Hepatocyte (in vitro differentiated cells): ENCODE results near the gene PKDREJ. TPM values are rescaled to one million over a fixed set of nuclear protein-coding genes. Genes with fewer than 3 reads are reported as not detected.
A peak's percentile ranks its signal among the peaks of the same experiment; 100 is the strongest.
"Not testable (repeated sequence)": the region's sequence is repeated elsewhere in the genome, so short reads cannot be mapped to it uniquely, and the experiment has no call there.

Experiments
- DNase-seq: peaks from one replicate; pipeline ENCODE4 v3.0.0-alpha.2; 2016; ENCODE audit warnings: low spot score
- H2AFZ ChIP-seq: fragments of 200-600 bp; sonication (generic); 2 replicates; pipeline ENCODE4 v1.6.0; 2016; ENCODE audit warnings: antibody characterized with exemption, mild to moderate bottlenecking
- H3K27ac ChIP-seq: fragments of 200-600 bp; sonication (generic); 2 replicates; pipeline ENCODE4 v1.5.1; 2016; ENCODE audit warnings: mild to moderate bottlenecking
- H3K27me3 ChIP-seq: fragments of 200-600 bp; sonication (generic); 2 replicates; pipeline ENCODE4 v1.6.1; 2016
- H3K36me3 ChIP-seq: fragments of 200-600 bp; sonication (generic); replicated peaks from 2 replicates; pipeline ENCODE4 v1.5.1; 2016; ENCODE audit warnings: low read depth; ENCODE audit not compliant: insufficient read depth
- H3K4me1 ChIP-seq: fragments of 200-600 bp; sonication (generic); 2 replicates; pipeline ENCODE4 v1.5.1; 2016; ENCODE audit warnings: mild to moderate bottlenecking, moderate library complexity; ENCODE audit not compliant: insufficient read depth
- H3K4me2 ChIP-seq: fragments of 200-600 bp; sonication (generic); 2 replicates; pipeline ENCODE4 v1.6.0; 2016
- H3K4me3 ChIP-seq: fragments of 200-600 bp; sonication (generic); 2 replicates; pipeline ENCODE4 v1.5.1; 2016; ENCODE audit warnings: mild to moderate bottlenecking
- H3K79me2 ChIP-seq: fragments of 200-600 bp; sonication (generic); 2 replicates; pipeline ENCODE4 v1.6.0; 2017; ENCODE audit warnings: mild to moderate bottlenecking
- H3K9me2 ChIP-seq: fragments of 200-600 bp; sonication (generic); replicated peaks from 2 replicates; pipeline ENCODE4 v1.6.0; 2017; ENCODE audit warnings: mild to moderate bottlenecking; ENCODE audit not compliant: insufficient read depth
- H3K9me3 ChIP-seq: fragments of 200-600 bp; sonication (generic); 2 replicates; pipeline ENCODE4 v1.5.1; 2016; ENCODE audit warnings: low read depth, mild to moderate bottlenecking
- H4K20me1 ChIP-seq: fragments of 200-600 bp; sonication (generic); 2 replicates; pipeline ENCODE4 v1.6.0; 2016; ENCODE audit warnings: mild to moderate bottlenecking; ENCODE audit not compliant: insufficient read depth, poor library complexity, severe bottlenecking
- CTCF ChIP-seq: fragments of 200-600 bp; sonication (generic); IDR thresholded peaks from 2 replicates; pipeline ENCODE4 v1.5.1; 2016; ENCODE audit warnings: antibody characterized with exemption, mild to moderate bottlenecking; ENCODE audit not compliant: poor library complexity
- EZH2 ChIP-seq: fragments of 200-600 bp; sonication (generic); IDR thresholded peaks from 2 replicates; pipeline ENCODE4 v1.6.1; 2016; ENCODE audit warnings: antibody characterized with exemption, mild to moderate bottlenecking, borderline replicate concordance
- EZH2phosphoT487 ChIP-seq: fragments of 200-600 bp; sonication (generic); IDR thresholded peaks from one replicate; pipeline ENCODE4 v1.6.1; 2018; ENCODE audit warnings: antibody characterized with exemption, mild to moderate bottlenecking, low read depth, moderate library complexity; ENCODE audit not compliant: unreplicated experiment, severe bottlenecking
- WGBS: methylation state at CpG from one replicate; pipeline ENCODE4 v1.1.6; 2016; ENCODE audit warnings: low lambda C conversion rate; ENCODE audit errors: missing lambda C conversion rate; 5-methylcytosine and 5-hydroxymethylcytosine counted together
- polyA plus RNA-seq: library from polyadenylated mRNA; unstranded; fragments of >200 nt; fragmentation: Nextera tagmentation; extraction: Ambion mirVana; gene quantifications from 2 replicates; pipeline ENCODE4 v1.2.1, GENCODE V29; 2016
- total RNA-seq: library from RNA; depleted of rRNA; stranded (reverse); fragments of >200 nt; gene quantifications from 2 replicates; pipeline ENCODE4 v1.2.3, GENCODE V29; 2014

Gene PKDREJ
- total RNA-seq (0.16 TPM in 1 of 2 replicates, not detected in the other), polyA plus RNA-seq (0.16 TPM in 1 of 2 replicates, not detected in the other)

- H3K27me3 ChIP-seq, result peaks cover 27% of the 10 kb centered on the region
- H3K4me2 ChIP-seq, result peak within 1 kb of the TSS; percentile 59
- peak within 1 kb of the TSS; percentile 15 for H3K27ac ChIP-seq
- WGBS, result 80% methylated on average over 1 of the region's 30 CpGs
- no peaks in the 10 kb centered on the region for H3K36me3 ChIP-seq
- H3K79me2 ChIP-seq, result peaks cover 3% of the 10 kb centered on the region
- H3K4me3 ChIP-seq, result no peak within 1 kb of the TSS
- H4K20me1 ChIP-seq, result no peaks in the 10 kb centered on the region
- H3K4me1 ChIP-seq, result peaks cover 4% of the 10 kb centered on the region
- no peaks in the 10 kb centered on the region for H3K9me2 ChIP-seq
- H2AFZ ChIP-seq, result no peak within 1 kb of the TSS
- no peaks in the 10 kb centered on the region for H3K9me3 ChIP-seq
- DNase-seq, result no peak
- TF ChIP-seq EZH2phosphoT487 (no peak), EZH2 (no peak), CTCF (no peak)
Observed at GRCh38 chr22:46263216-46263590, at the start of gene PKDREJ. Gene PKDREJ, minus strand, starts transcription at chr22:46263343. Its CDS starts 21 bp downstream, at chr22:46263322.

DNA sequence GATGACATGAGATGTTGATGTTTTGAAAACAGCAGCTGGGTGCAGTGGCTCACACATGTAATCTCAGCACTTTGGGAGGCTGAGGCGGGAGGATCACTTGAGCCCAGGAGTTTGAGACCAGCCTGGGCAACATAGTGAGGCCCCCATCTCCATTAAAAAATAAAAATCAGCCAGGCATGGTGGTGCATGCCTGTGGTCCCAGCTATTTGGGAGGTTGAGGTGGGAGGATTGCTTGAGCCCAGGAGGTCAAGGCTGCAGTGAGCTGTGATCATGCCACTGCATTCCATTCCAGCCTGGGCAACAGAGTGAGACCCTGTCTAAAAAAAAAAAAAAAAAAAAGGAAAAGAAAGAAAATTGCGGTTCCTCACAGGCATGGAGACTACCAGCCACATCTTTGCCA is 49.7 kb upstream of the PKDREJ start:
- DNase-seq, H3K4me1 ChIP-seq, H4K20me1 ChIP-seq, H3K27ac ChIP-seq, H2AFZ ChIP-seq, H3K4me3 ChIP-seq, H3K27me3 ChIP-seq, H3K9me2 ChIP-seq, H3K36me3 ChIP-seq, H3K4me2 ChIP-seq, H3K9me3 ChIP-seq, H3K79me2 ChIP-seq: not testable (repeated sequence)
- 100% methylated on average over 2 of the region's 2 CpGs for WGBS

DNA sequence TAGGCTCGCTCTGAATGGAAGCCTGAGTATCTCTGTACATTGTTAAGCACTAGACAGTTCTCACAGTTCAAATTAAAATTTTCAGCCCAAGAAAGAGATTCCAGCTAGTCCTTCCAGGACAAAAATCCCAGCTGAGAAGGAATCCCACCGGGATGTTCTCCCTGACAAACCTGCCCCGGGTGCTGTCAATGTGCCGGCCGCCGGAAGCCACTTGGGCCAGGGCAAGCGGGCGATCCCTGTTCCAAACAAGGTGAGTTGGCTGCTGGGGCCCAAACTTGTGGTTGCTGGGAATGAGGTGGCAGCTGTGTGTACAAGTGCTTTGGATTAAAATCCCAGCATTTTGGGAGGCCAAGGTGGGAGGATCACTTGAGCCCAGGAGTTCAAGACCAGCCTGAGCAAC is 48.9 kb upstream of the PKDREJ start:
- no peaks in the 10 kb centered on the region for H3K4me1 ChIP-seq
- 100% methylated on average over 8 of the region's 8 CpGs for WGBS
- no peaks in the 10 kb centered on the region for H3K9me2 ChIP-seq
- H3K27ac ChIP-seq, result no peak overlapping the region
- H3K36me3 ChIP-seq, result no peaks in the 10 kb centered on the region
- no peak overlapping the region for H3K4me3 ChIP-seq
- no peak overlapping the region for H2AFZ ChIP-seq
- H3K27me3 ChIP-seq, result no peaks in the 10 kb centered on the region
- TF ChIP-seq CTCF, result no peak
- TF ChIP-seq EZH2, result no peak
- no peak for TF ChIP-seq EZH2phosphoT487
- H3K4me2 ChIP-seq, result no peak overlapping the region
- no peak for DNase-seq
- H3K79me2 ChIP-seq, result peaks cover 8% of the 10 kb centered on the region
- H4K20me1 ChIP-seq, result no peaks in the 10 kb centered on the region
- no peaks in the 10 kb centered on the region for H3K9me3 ChIP-seq

GRCh38 chr22:46309526-46310085 is 46.5 kb upstream of the PKDREJ start:
- Histone ChIP-seq H3K9me2 (no peaks in the 10 kb centered on the region), H3K27me3 (no peaks in the 10 kb centered on the region)
- DNase-seq, result no peak

More at GRCh38 chr22:46309526-46310085, 46.5 kb upstream of the PKDREJ start:
- no peak overlapping the region for H2AFZ ChIP-seq
- no peaks in the 10 kb centered on the region for H3K4me1 ChIP-seq
- H3K9me3 ChIP-seq, result no peaks in the 10 kb centered on the region
- H3K36me3 ChIP-seq, result no peaks in the 10 kb centered on the region
- H3K27ac ChIP-seq, result no peak overlapping the region
- peaks cover 31% of the 10 kb centered on the region for H3K79me2 ChIP-seq
- no peaks in the 10 kb centered on the region for H4K20me1 ChIP-seq
- TF ChIP-seq CTCF (no peak), EZH2phosphoT487 (no peak), EZH2 (no peak)
- WGBS, result 97% methylated on average over 15 of the region's 15 CpGs
- no peak overlapping the region for H3K4me2 ChIP-seq
- no peak overlapping the region for H3K4me3 ChIP-seq
